Testis (tissue), 3 donors: ENCODE results near the gene TACO1. TPM values are rescaled to one million over a fixed set of nuclear protein-coding genes. Genes with fewer than 3 reads are reported as not detected.

Experiments
- DNase-seq: peaks from one replicate; pipeline ENCODE4 v3.0.0-alpha.2; 2019
- H3K27ac ChIP-seq, 2 donors: fragments of 200-600 bp; sonication (generic); one replicate each; pipeline ENCODE4 v1.5.1; 2019
- H3K27me3 ChIP-seq: fragments of 200-600 bp; sonication (generic); one replicate; pipeline ENCODE4 v1.5.1; 2019
- H3K36me3 ChIP-seq: fragments of 200-600 bp; sonication (generic); one replicate; pipeline ENCODE4 v1.5.1; 2017; ENCODE audit warnings: low read depth; ENCODE audit errors: missing control alignments
- H3K4me1 ChIP-seq: fragments of 200-600 bp; sonication (generic); one replicate; pipeline ENCODE4 v1.5.1; 2019
- H3K4me3 ChIP-seq, 2 donors: fragments of 200-600 bp; sonication (generic); one replicate each; pipeline ENCODE4 v1.5.1; 2017 to 2019
- H3K9me3 ChIP-seq: fragments of 200-600 bp; sonication (generic); one replicate; pipeline ENCODE4 v1.5.1; 2017
- CTCF ChIP-seq, 3 experiments: fragments of 450-650 bp in 2 of 3; fragments of 200-600 bp in 1 of 3; sonication (generic) in 1 of 3; IDR thresholded peaks; one replicate each; pipeline ENCODE4 v1.5.1; 2016 to 2019; ENCODE audit warnings: antibody characterized with exemption in 3 of 3, mild to moderate bottlenecking in 2 of 3, moderate library complexity in 1 of 3
- POLR2A ChIP-seq: fragments of 450-650 bp; IDR thresholded peaks from one replicate; pipeline ENCODE4 v1.6.1; 2017; ENCODE audit warnings: antibody characterized with exemption, mild to moderate bottlenecking, moderate library complexity
- WGBS, 2 donors: methylation state at CpG; one replicate each; pipeline ENCODE4 v1.1.5; 2018; 5-methylcytosine and 5-hydroxymethylcytosine counted together
- intact Hi-C: fragments of 100-400 bp; cut with DNase I; formaldehyde crosslinking; loops from one replicate; pipeline ENCODE4 v1.15.1; 2023; ENCODE audit warnings: low total_unique reads
- polyA plus RNA-seq: library from polyadenylated mRNA; stranded (reverse); fragments of 350-450 nt; fragmentation: Illumina TruSeq; extraction: RNeasy Lipid Tissue Mini Kit (QIAGEN cat#74804); gene quantifications from one replicate; pipeline ENCODE4 v1.2.3, GENCODE V29; 2014; ENCODE audit warnings: low read depth, low replicate concordance; ENCODE audit not compliant: insufficient read depth
- total RNA-seq, 2 donors: library from RNA; depleted of rRNA; stranded (reverse); fragments of >200 nt; gene quantifications; one replicate each; pipeline ENCODE4 v1.2.3, GENCODE V29; 2016

Gene TACO1
- total and polyA plus RNA-seq, 3 donors from 2014 or later: 19.2 to 28.0 (median 22.3) TPM

- DNase-seq: no peak
- peaks cover 11% of the 10 kb centered on the region for H3K4me1 ChIP-seq
- H3K27ac ChIP-seq: no peak overlapping the region
- TF ChIP-seq POLR2A: no peak
- TF ChIP-seq CTCF (IDR thresholded peaks at IDR 0.05): no peak
- H3K4me3 ChIP-seq: no peak overlapping the region
- no peaks in the 10 kb centered on the region for H3K27me3 ChIP-seq
- WGBS, 2 donors: 87 to 92% methylated on average over 6 of the region's 6 CpGs
- H3K36me3 ChIP-seq: no peaks in the 10 kb centered on the region
- H3K9me3 ChIP-seq: no peaks in the 10 kb centered on the region
- intact Hi-C loops: loop anchor here (5.0 kb wide), 1 partner anchor 183 kb away; no protein-coding TSS in a partner anchor
Measured at GRCh38 chr17:63609816-63610573, 9.3 kb downstream of the TACO1 start.

GRCh38 chr17:63610854-63611253 lies 10.2 kb downstream of the TACO1 start:
- Histone ChIP-seq H3K4me1 (peaks cover 11% of the 10 kb centered on the region), H3K27me3 (no peaks in the 10 kb centered on the region), H3K9me3 (no peaks in the 10 kb centered on the region), H3K27ac (no peak overlapping the region), H3K36me3 (no peaks in the 10 kb centered on the region), H3K4me3 (no peak overlapping the region)
- 90 to 95% methylated on average over 10 of the region's 10 CpGs for WGBS, 2 donors
- intact Hi-C loops: loop anchor here (5.0 kb wide), 1 partner anchor 184 kb away; no protein-coding TSS in a partner anchor
- TF ChIP-seq POLR2A (no peak), CTCF (IDR thresholded peaks at IDR 0.05) (no peak)
- no peak for DNase-seq

GRCh38 chr17:63611354-63611753 lies 10.7 kb downstream of the TACO1 start:
- Histone ChIP-seq H3K4me1 (peaks cover 11% of the 10 kb centered on the region), H3K9me3 (no peaks in the 10 kb centered on the region), H3K36me3 (no peaks in the 10 kb centered on the region), H3K27me3 (no peaks in the 10 kb centered on the region), H3K4me3 (no peak overlapping the region), H3K27ac (no peak overlapping the region)
- DNase-seq: no peak
- intact Hi-C loops: loop anchor here (5.0 kb wide), 1 partner anchor 184 kb away; no protein-coding TSS in a partner anchor
- TF ChIP-seq POLR2A: no peak
- no peak for TF ChIP-seq CTCF (IDR thresholded peaks at IDR 0.05)
- WGBS, 2 donors: 81 to 98% methylated on average over 3 of the region's 3 CpGs

- intact Hi-C loops: loop anchor here (5.0 kb wide), 1 partner anchor 186 kb away; no protein-coding TSS in a partner anchor
- Histone ChIP-seq H3K4me1 (peaks cover under 1% of the 10 kb centered on the region), H3K36me3 (no peaks in the 10 kb centered on the region), H3K27ac (no peak overlapping the region), H3K27me3 (no peaks in the 10 kb centered on the region), H3K4me3 (no peak overlapping the region), H3K9me3 (no peaks in the 10 kb centered on the region)
- no peak for DNase-seq
- no peak for TF ChIP-seq POLR2A
- no peak for TF ChIP-seq CTCF (IDR thresholded peaks at IDR 0.05)
- WGBS, 2 donors: 83 to 86% methylated on average over 2 of the region's 2 CpGs
Measured at GRCh38 chr17:63613663-63614062, 13.0 kb downstream of the TACO1 start.
